ENCODE data around the gene ATP5IF1.

Gene ATP5IF1

DNA sequence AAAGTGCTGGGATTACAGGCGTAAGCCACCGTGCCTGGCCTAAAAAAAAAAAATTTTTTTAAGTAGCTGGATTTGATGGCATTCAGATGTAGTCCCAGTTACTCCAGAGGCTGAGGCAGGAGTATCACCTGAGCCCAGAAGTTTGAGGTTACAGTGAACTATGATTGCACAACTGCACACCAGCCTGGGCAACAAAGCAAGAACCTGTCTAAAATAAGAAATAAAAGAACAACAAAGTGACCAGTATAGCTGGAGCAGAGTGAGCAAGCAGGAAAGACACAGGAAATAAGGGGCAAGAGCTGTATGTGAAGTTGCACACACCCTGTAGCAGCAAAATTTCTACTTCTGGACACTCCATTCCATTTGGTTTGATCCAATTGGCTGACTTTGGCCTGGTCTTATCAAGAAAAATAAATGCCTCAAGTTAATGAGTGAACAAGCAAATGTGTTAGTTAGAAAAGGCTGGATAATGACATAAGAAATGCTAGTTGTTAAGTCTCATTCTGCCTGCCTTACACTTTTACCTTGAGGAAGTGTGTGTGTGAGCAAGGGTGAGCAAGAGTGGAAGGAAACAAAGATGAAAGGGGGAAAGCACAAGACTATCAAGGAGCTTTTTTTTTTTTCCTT, 7.9 kb downstream of the ATP5IF1 start:
- H3K4me3 ChIP-seq (ENCODE audit: low read depth, low read length): no peak overlapping the region
- CTCF ChIA-PET: interaction anchor here (0.6 kb wide), 1 partner anchor 84 kb away, joined by 3 read pairs; no protein-coding TSS in a partner anchor
- no peak for DNase-seq (ENCODE audit: low read depth, low spot score)
- POLR2A ChIA-PET: interaction anchor here (1.8 kb wide), 1 partner anchor 8 kb away, joined by 5 read pairs; the partner anchor contains the start of gene ATP5IF1
- TF ChIP-seq, protein P1, sequence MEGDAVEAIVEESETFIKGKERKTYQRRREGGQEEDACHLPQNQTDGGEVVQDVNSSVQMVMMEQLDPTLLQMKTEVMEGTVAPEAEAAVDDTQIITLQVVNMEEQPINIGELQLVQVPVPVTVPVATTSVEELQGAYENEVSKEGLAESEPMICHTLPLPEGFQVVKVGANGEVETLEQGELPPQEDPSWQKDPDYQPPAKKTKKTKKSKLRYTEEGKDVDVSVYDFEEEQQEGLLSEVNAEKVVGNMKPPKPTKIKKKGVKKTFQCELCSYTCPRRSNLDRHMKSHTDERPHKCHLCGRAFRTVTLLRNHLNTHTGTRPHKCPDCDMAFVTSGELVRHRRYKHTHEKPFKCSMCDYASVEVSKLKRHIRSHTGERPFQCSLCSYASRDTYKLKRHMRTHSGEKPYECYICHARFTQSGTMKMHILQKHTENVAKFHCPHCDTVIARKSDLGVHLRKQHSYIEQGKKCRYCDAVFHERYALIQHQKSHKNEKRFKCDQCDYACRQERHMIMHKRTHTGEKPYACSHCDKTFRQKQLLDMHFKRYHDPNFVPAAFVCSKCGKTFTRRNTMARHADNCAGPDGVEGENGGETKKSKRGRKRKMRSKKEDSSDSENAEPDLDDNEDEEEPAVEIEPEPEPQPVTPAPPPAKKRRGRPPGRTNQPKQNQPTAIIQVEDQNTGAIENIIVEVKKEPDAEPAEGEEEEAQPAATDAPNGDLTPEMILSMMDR (IDR thresholded peaks at IDR 0.05; ENCODE audit: insufficient read depth, low read length, missing control alignments): no peak

DNA sequence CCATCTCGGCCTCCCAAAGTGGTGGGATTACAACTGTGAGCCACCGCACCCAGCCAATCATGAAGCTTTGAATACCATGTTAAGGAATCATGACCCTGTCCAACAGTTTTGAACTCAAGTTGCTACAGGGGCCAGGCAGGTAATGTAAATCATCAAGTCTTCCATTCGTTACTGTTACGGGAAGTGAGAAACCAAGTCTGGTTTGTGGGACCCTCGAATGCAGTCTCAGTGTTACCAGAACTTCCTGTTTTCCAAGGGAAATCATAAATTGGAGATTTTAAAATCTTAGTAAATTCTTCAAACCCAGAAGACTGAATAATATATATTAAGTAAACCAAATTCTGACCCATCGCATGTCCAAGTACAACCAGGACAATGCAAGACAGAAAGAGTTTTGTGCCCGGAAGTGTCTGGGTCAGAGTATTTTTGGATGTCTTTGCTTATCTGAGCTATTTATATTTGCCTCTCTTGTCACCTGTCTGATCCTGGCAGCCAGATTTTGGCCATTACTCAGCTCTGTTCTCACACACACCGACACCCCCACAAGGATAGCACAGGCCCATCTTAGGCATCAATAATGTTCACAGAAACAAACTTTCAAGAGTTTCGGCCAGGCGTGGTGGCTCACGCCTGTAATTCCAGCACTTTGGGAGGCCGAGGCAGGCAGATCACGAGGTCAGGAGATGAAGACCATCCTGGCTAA, 8.8 kb downstream of the ATP5IF1 start:
- POLR2A ChIA-PET: interaction anchor here (1.8 kb wide), 1 partner anchor 9 kb away, joined by 5 read pairs; the partner anchor contains the start of gene ATP5IF1
- TF ChIP-seq, protein P1 (IDR thresholded peaks at IDR 0.05; ENCODE audit: insufficient read depth, low read length, missing control alignments): no peak
- DNase-seq (ENCODE audit: low read depth, low spot score): no peak
- CTCF ChIA-PET: no interaction called here
- H3K4me3 ChIP-seq (ENCODE audit: low read depth, low read length): no peak overlapping the region

DNA sequence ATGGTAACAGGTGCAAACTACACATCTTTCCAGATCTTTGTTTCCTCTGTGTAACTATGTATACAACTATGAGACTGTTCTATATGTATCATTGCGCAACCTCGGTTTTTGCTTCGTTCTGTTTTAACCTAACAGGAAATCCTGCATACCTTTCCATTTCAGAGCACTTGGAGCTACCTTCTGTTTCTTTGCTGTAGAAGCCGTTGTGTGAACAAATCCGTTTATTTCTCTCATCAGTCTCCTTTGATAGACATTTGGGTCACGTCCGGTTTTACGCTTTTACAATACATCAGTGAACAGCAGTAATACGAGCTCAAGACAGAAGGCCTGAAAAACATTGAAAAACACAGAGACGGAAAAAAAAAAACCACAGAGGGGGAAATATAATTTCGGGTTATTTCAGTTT, 10.5 kb downstream of the ATP5IF1 start:
- H3K4me3 ChIP-seq (ENCODE audit: low read depth, low read length): peak overlapping the region; percentile 54
- CTCF ChIA-PET: interaction anchor here (1.9 to 6.0 kb wide), 3 partner anchors 9 to 15 kb away, joined by 7 to 148 read pairs (median 8); partner anchors contain the start of genes ATP5IF1 and SESN2
- TF ChIP-seq, protein P1 (IDR thresholded peaks at IDR 0.05; ENCODE audit: insufficient read depth, low read length, missing control alignments): no peak
- POLR2A ChIA-PET: interaction anchor here (0.6 to 4.1 kb wide), 5 partner anchors 9 to 335 kb away, joined by 3 to 32 read pairs (median 3); partner anchors contain the start of genes ATP5IF1 and SESN2
- no peak for DNase-seq (ENCODE audit: low read depth, low spot score)

DNA sequence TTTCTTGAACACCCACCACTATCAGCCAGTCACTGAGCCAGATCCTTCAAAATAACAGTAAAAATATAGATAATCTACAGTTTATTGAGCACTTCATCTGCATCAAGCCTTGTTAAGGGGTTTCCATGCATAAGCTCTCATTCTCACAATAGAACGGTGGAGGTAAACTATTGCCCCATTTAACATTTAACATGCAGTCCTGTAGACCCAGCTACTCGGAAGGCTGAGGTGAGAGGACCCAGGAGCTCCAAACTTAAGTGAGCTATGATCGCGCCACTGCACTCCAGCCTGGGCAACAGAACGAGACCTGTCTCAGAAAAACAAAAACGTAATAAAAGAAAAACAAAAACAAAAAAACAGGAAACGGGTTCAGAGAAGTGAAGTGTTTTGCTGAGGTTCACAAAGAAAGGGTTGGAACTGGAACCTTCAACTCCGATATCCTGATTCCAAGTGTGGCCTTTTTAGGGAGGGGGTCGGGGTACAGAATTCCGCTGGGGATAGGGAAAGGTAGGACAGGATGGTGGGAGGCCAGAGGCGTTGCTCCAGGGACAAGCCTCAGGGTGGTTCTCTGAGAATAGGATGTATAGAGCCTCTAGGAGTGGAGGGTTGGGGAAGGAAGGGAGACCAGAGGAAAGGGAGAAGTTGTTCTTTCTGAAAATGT, 11.8 kb downstream of the ATP5IF1 start:
- DNase-seq (ENCODE audit: low read depth, low spot score): no peak
- ChIA-PET POLR2A (interaction anchor here (0.6 to 4.1 kb wide), 8 partner anchors 9 to 354 kb away, joined by 3 to 32 read pairs (median 8); partner anchors contain the start of genes ATP5IF1 and SESN2), CTCF (interaction anchor here (0.6 to 6.0 kb wide), 32 partner anchors 10 to 375 kb away, joined by 3 to 148 read pairs (median 5); partner anchors contain the start of genes ATP5IF1, DNAJC8, MED18 and SESN2)
- peak overlapping the region; percentile 4 for H3K4me3 ChIP-seq (ENCODE audit: low read depth, low read length)
- TF ChIP-seq, protein P1 (IDR thresholded peaks at IDR 0.05; ENCODE audit: insufficient read depth, low read length, missing control alignments): no peak

DNA sequence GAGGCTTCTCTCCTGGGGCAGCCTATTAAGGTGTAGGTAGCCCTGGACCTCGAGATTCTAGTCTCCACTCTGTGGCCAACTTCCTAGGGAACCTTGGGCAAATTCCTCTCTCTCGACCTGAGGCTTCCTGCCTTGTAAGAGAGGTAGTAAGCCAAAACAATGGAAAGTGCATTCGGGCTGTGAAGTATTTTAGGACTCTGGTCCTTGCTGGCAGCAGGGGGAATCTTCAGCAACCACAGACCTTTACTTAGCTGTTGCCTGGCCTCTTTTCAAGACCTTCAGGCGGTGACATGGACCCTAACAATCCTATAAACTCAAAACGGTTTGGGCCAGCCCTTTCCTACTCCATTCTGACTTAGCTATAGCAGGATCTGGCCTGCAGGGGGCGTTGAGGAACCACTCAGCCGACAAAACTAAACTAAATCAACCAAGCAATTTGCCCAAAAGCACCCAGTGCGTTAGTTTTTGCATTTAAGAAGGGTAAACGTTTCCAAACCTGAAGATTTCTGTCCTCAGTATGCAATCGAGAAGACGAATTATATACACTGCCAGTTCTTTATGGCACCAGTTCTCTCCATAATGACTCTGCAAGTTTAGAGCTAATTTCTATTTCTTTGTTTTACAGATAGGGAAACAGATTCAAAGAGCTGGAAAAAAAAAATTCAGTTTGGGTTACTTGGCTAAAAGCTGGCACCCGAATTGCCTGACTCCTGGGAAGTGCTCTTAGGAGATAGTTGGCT, 12.5 kb downstream of the ATP5IF1 start:
- DNase-seq (ENCODE audit: low read depth, low spot score): no peak
- peak overlapping the region; percentile 2; the same call in 1 of the 2 replicates for H3K4me3 ChIP-seq (ENCODE audit: low read depth, low read length)

More for the DNA sequence above, 12.5 kb downstream of the ATP5IF1 start:
- TF ChIP-seq, protein P1 (IDR thresholded peaks at IDR 0.05; ENCODE audit: insufficient read depth, low read length, missing control alignments): peak; percentile 83
- CTCF ChIA-PET: interaction anchor here (0.7 to 6.0 kb wide), 50 partner anchors 12 to 629 kb away, joined by 3 to 148 read pairs (median 4); partner anchors contain the start of genes ATP5IF1, DNAJC8, EYA3 and MED18
- POLR2A ChIA-PET: interaction anchor here (0.6 to 4.1 kb wide), 11 partner anchors 9 to 353 kb away, joined by 3 to 32 read pairs (median 4); partner anchors contain the start of genes ATP5IF1, MED18, RCC1 and SESN2
